ENCODE data around the gene TERB2. TPM values are rescaled to one million over a fixed set of nuclear protein-coding genes. Genes with fewer than 3 reads are reported as not detected.
"Not testable (repeated sequence)": the region's sequence is repeated elsewhere in the genome, so short reads cannot be mapped to it uniquely, and the experiment has no call there.

Gene TERB2
- total RNA-seq, 4 donors from 2014 or later: not detected

- peak within 1 kb of the TSS; percentile 79 for H3K4me3 ChIP-seq (ENCODE audit: low read depth, poor library complexity, severe bottlenecking)
- TF ChIP-seq CTCF (IDR thresholded peaks at IDR 0.05) (peak in 1 of 3 donors; percentile 14), POLR2A (IDR thresholded peaks at IDR 0.05) (no peak)
- 2 to 5% methylated on average over 19 to 27 of the region's 48 CpGs for WGBS, 2 donors
- DNase-seq (ENCODE audit: low spot score in 2 of 2): peak; percentile 85 to 97
- intact Hi-C loops (cut with DNase I; ENCODE audit: low total_unique reads): no loop called here
Measured at GRCh38 chr15:45022871-45023658, 66.6 kb downstream of the TERB2 start, which contains the start of gene SORD. Gene SORD (plus strand): TSS chr15:45023195. CDS start chr15:45023284, 89 bp downstream.

- no peak for DNase-seq (ENCODE audit: low spot score in 2 of 2)
- TF ChIP-seq POLR2A (IDR thresholded peaks at IDR 0.05) (no peak), CTCF (IDR thresholded peaks at IDR 0.05) (no peak)
- WGBS, 2 donors: 13 to 17% methylated on average over 4 of the region's 4 CpGs
- peak overlapping the region; percentile 79 for H3K4me3 ChIP-seq (ENCODE audit: low read depth, poor library complexity, severe bottlenecking)
- intact Hi-C loops (cut with DNase I; ENCODE audit: low total_unique reads): no loop called here
Measured at GRCh38 chr15:45023659-45024225, 67.3 kb downstream of the TERB2 start.

GRCh38 chr15:45024649-45025048, 68.2 kb downstream of the TERB2 start:
- DNase-seq (ENCODE audit: low spot score in 2 of 2); H3K4me3 ChIP-seq (ENCODE audit: low read depth, poor library complexity, severe bottlenecking); intact Hi-C loops (cut with DNase I; ENCODE audit: low total_unique reads): not testable (repeated sequence)
- whole genome bisulfite sequencing, 2 donors: 73 to 77% methylated on average over 3 of the region's 3 CpGs

GRCh38 chr15:45025627-45026026, 69.1 kb downstream of the TERB2 start:
- intact Hi-C loops (cut with DNase I; ENCODE audit: low total_unique reads); H3K4me3 ChIP-seq (ENCODE audit: low read depth, poor library complexity, severe bottlenecking); DNase-seq (ENCODE audit: low spot score in 2 of 2): not testable (repeated sequence)
- 78 to 98% methylated on average over 3 of the region's 3 CpGs for WGBS, 2 donors

- TF ChIP-seq POLR2A (IDR thresholded peaks at IDR 0.05): no peak
- no peak for TF ChIP-seq CTCF (IDR thresholded peaks at IDR 0.05)
- intact Hi-C loops (cut with DNase I; ENCODE audit: low total_unique reads): no loop called here
- no peak for DNase-seq (ENCODE audit: low spot score in 2 of 2)
- no peak overlapping the region for H3K4me3 ChIP-seq (ENCODE audit: low read depth, poor library complexity, severe bottlenecking)
- WGBS, 2 donors: 88 to 92% methylated on average over 5 of the region's 5 CpGs
Measured at GRCh38 chr15:45026651-45027190, 70.2 kb downstream of the TERB2 start.

GRCh38 chr15:45027220-45027619, 70.7 kb downstream of the TERB2 start:
- no peak overlapping the region for H3K4me3 ChIP-seq (ENCODE audit: low read depth, poor library complexity, severe bottlenecking)
- no peak for DNase-seq (ENCODE audit: low spot score in 2 of 2)
- TF ChIP-seq POLR2A (IDR thresholded peaks at IDR 0.05): no peak
- TF ChIP-seq CTCF (IDR thresholded peaks at IDR 0.05): no peak
- intact Hi-C loops (cut with DNase I; ENCODE audit: low total_unique reads): no loop called here
- 89% methylated on average over 4 of the region's 4 CpGs for WGBS, 2 donors

Other genes with a start within 250 kb of the TERB2 start
- gene PATL2, start 245.4 kb upstream of the TERB2 start, total RNA-seq: 1 to 10 TPM in 1 of 4 donors, under 1 TPM in 3; 0.30 to 1.4 (median 0.33) TPM
- 1,000 to 10,000 TPM; 2,406 to 3,013 (median 2,777) TPM for gene B2M, start 245.2 kb upstream of the TERB2 start, total RNA-seq
- 10 to 100 TPM in 1 of 4 donors, 1 to 10 TPM in 3; 7.3 to 13.6 (median 8.6) TPM for gene TRIM69, start 220.2 kb upstream of the TERB2 start, total RNA-seq
- gene SORD, start 66.5 kb downstream of the TERB2 start, total RNA-seq: 10 to 100 TPM; 54.3 to 87.9 (median 83.9) TPM
- gene DUOX2, start 157.5 kb downstream of the TERB2 start, total RNA-seq: 10 to 100 TPM in 1 of 4 donors, 1 to 10 TPM in 3; 3.5 to 11.0 (median 3.9) TPM
- gene DUOXA2, start 157.6 kb downstream of the TERB2 start, total RNA-seq: not detected
- 100 to 1,000 TPM in 2 of 4 donors, 10 to 100 TPM in 2; 58.1 to 112 (median 99.0) TPM for gene DUOXA1, start 173.2 kb downstream of the TERB2 start, total RNA-seq
- gene DUOX1, start 173.3 kb downstream of the TERB2 start, total RNA-seq: 100 to 1,000 TPM in 2 of 4 donors, 10 to 100 TPM in 2; 90.1 to 162 (median 114) TPM
- gene SHF, start 231.3 kb downstream of the TERB2 start, total RNA-seq: 10 to 100 TPM in 2 of 4 donors, 1 to 10 TPM in 2; 6.0 to 19.4 (median 13.0) TPM